ENCODE results near the gene PIK3R4.

PIK3R4 gene

GRCh38 chr3:130746246-130747039 is at the start of gene PIK3R4:
Gene PIK3R4, minus strand, starts transcription at chr3:130746829. Its CDS starts 1,611 bp downstream, at chr3:130745218.
- peak; percentile 98 for DNase-seq

- no peak for DNase-seq
These were observed 48.8 kb upstream of the PIK3R4 start for GRCh38 chr3:130795396-130795795.

DNA sequence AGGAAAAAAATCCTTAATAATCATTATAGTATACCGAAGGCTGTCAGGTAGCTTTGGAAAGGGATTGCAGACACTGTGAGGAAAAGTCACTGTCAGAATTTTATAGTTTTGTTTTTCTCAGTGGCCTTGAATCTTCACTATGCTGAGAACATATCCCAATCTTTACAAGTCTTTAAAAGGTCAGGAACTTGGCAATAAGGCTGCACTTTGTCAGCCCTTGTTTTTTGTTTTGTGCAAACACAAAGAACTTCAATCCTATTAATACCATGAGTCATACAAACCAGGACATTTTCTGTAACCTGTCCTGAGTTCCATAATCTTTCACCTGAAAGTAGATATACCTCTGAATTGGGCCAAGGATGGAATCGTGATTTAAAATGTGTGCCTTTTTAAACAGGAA is 45.6 kb upstream of the PIK3R4 start:
- DNase-seq = no peak

DNA sequence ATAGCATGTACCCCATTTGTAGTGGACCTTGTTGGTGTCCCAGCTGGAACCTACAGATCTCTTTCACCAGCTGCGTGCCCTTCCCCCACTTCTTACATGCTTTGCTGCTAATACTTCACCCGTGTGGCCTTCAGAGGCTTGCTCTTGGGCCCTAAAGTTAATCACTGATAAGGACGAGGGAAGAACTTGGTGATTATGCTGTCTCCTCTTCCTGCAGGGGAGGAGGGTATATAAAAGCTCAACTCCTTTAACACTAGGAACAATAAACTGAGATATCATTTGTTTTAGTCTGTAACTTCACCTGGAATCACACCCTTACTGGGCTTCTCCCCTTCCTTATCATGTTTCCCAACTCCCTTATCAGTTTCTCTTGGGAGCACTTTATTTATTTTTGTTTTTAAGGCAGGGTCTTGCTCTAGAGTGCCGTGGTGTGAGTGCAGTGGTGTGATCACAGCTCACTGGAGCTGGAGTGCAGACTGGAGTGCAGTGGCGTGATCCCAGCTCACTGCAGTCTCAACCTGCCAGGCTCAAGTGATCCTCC is 43.2 kb upstream of the PIK3R4 start:
- no peak for DNase-seq

GRCh38 chr3:130787422-130788068 is 40.9 kb upstream of the PIK3R4 start:
- no peak for DNase-seq

- no peak for DNase-seq
These were observed 39.7 kb upstream of the PIK3R4 start for GRCh38 chr3:130786306-130786705.

DNA sequence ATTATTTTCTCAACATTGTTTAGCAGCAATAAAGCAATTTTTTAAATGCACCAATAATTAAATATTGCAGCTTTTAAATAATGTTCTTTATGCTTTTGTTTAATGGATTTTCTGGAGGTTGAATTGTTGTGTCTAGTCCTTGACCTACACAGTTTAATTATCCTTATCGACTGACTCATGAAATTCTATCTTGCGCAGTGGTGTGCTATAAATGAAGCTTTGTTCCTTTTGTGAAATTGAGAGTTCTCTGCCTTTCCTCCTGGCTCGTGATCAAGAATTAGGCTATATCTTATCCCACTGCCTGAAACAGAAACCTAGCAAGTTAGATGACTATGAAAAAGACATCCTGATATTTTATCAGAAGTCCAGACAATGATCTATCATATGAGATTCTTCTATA is 37.0 kb upstream of the PIK3R4 start:
- no peak for DNase-seq

DNA sequence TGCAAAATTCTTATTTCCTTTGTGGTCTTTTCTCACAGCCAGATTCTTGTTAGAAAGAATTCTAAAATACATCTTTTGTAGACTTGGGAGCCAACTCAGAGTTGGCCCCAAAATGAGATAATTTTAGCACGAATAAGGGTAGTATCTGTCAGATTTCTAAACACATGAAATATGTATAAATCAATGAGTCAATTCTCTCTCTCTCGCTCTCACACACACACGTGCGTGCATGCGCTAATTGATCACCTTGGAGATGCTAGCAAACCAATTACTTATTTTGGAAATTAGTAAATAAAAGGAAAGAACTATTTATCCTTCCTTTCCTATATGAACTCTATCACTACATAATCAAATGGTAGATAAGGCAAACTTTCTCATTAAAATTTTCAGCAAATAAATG is 32.9 kb upstream of the PIK3R4 start:
- DNase-seq = no peak

GRCh38 chr3:130779031-130779430 is 32.4 kb upstream of the PIK3R4 start:
- no peak for DNase-seq

DNA sequence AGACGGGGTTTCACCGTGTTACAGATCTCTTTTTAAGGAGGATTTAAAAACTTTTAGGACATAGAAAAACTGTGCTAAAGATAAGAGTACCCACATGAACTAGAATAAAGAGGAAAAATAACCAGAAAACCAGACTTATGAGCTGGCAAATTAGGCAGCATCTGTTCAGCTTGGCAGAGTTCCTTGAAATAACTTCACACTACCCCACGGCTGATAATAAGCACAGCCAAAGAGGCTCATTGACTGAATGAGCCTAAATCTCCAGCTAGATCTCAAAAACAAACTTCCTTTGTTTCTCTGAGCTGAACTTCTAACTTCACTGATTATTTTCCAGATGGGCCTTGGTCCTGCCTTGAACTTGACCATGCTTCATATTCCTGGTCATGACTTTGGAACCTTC is 26.7 kb upstream of the PIK3R4 start:
- no peak for DNase-seq

- DNase-seq = no peak
These were observed 25.5 kb upstream of the PIK3R4 start for GRCh38 chr3:130772129-130772528.

- no peak for DNase-seq
These were observed 24.0 kb upstream of the PIK3R4 start for GRCh38 chr3:130770644-130771043.

DNA sequence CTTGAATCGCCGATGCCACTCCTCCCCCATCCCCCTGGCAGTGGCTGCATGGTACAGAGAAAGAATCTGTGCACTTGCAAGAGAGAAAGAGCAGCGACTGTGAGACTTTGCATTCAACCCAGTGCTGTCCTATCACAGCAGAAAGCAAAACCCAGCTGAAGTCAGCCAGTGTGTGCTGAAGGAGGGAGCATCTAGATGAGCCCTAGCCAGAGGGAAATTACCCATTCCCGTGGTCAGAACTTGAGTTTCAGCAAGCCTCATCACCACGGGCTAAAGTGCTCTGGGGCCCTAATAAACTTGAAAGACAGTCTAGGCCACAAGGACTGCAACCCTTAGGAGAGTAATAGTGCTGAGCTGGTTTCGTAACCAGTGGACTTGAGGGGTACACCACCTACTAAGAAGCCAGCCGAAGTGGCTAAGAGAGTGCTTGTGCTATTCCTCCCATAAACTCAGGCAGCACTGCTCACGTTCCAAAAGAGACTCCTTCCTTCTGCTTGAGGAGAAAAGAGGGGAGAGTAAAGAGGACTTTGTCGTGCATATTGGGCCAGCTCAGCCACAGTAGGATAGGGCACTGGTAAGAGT is 15.2 kb upstream of the PIK3R4 start:
- DNase-seq = no peak

- DNase-seq = peak; percentile 52
These were observed 14.3 kb upstream of the PIK3R4 start for GRCh38 chr3:130760922-130761321.

GRCh38 chr3:130759692-130760338 is 13.2 kb upstream of the PIK3R4 start:
- DNase-seq = peak; percentile 53

GRCh38 chr3:130758624-130759369 is 12.2 kb upstream of the PIK3R4 start:
- no peak for DNase-seq

DNA sequence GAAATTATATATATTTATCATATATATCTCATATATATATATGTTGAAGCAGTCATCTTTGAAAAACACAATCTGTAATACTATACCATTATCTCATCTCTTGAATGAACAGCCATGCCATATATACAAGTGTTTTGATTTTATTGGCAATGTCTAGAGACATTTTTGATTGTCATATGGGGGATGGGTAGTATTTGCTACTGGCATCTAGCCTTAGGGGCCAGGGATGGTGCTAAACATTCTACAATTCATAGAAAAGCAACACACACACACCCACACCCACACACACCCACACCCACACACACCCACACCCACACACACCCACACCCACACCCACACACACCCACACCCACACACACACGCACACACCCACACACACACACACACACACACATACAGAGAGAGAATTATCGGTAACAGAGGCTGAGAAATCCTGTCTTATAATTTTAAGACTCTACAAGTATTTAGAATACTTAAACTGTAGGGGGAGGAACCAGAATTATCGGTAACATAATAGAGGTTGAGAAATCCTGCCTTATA is 11.1 kb upstream of the PIK3R4 start:
- DNase-seq = no peak

DNA sequence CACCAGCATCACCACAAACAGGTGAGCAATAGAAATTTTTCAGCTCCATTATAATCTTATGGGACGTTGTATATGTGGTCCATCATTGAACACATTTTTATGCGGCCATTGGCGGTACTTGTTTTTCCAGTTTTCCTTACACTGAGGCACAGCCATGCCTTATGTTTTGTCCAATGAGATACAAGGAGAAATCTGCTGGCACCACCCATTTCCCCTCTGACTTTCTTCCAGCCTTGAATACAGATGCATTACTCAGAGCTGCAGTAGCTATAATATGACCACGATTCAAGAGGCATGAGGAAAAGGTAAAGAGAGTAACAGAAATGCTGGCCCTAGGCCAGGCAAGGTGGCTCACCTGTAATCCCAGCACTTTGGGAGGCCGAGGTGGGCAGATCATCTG is 9.0 kb upstream of the PIK3R4 start:
- DNase-seq = no peak

DNA sequence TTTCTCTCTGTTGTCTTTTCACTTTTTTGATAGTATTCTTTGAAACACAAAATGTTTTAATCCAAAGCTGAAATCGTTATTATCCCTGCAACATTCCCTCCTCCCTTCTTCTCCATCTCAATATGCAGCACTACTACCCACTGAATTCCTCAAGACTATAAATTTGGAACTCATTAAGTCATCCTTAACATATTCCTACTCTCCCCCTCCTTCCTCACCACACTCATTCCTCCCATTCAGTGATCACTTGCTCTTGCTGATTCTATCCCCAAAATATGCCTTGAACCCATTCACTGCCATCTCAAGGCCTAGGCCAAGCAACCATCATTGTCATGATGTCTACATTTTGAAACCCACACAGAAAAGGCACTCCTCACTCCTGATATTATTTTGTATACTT is 2.4 kb upstream of the PIK3R4 start:
- DNase-seq = peak; percentile 69

- no peak for DNase-seq
These were observed 1.8 kb upstream of the PIK3R4 start for GRCh38 chr3:130748467-130748861.

DNA sequence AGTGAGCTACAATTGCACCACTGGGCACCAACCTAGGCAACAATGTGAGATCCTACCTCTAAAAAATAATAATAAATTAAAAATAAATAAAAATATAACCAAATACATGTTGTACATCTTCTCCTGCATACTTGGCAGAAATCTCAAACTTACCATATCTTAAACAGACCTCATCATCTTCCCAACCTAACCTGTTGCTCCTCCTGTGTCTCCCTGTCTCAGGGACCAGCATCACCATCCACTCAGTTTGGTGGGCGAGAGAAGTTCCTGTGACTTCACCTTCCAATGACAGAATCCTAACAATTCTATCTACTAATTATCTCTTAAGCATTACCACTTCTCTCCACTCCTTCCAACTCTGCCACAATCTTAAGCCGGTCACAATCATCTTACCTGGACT is 3.3 kb downstream of the PIK3R4 start:
- DNase-seq = no peak

- DNase-seq = no peak
These were observed 4.6 kb downstream of the PIK3R4 start for GRCh38 chr3:130741946-130742610.
